Activated effector memory CD4-positive, alpha-beta T cell treated with anti-CD3 and anti-CD28 coated beads, Interleukin-2, amount 50 U/mL, for 16 hours (primary cell): Measurements from ENCODE around the gene LSM3.
"Not testable (repeated sequence)": the region's sequence is repeated elsewhere in the genome, so short reads cannot be mapped to it uniquely, and the experiment has no call there.

ENCODE experiments used
- DNase-seq: peaks from one replicate; pipeline ENCODE4 v3.0.0-alpha.2; 2020

LSM3 gene

GRCh38 chr3:14223595-14223994 lies 45.0 kb downstream of the LSM3 start:
- no peak for DNase-seq

GRCh38 chr3:14224895-14225294 lies 46.3 kb downstream of the LSM3 start:
- DNase-seq, result no peak

- DNase-seq, result no peak
These were observed 46.8 kb downstream of the LSM3 start for GRCh38 chr3:14225421-14225820.

GRCh38 chr3:14226351-14226750 lies 47.7 kb downstream of the LSM3 start:
- not testable (repeated sequence) for DNase-seq

- no peak for DNase-seq
These were observed 49.2 kb downstream of the LSM3 start for GRCh38 chr3:14227856-14228255.

GRCh38 chr3:14228681-14229470 lies 50.3 kb downstream of the LSM3 start:
- DNase-seq, result no peak

- not testable (repeated sequence) for DNase-seq
These were observed 51.1 kb downstream of the LSM3 start for GRCh38 chr3:14229695-14230094.

GRCh38 chr3:14230729-14231128 lies 52.1 kb downstream of the LSM3 start:
- no peak for DNase-seq

GRCh38 chr3:14231145-14231990 lies 52.8 kb downstream of the LSM3 start:
- no peak for DNase-seq

- DNase-seq, result no peak
These were observed 53.4 kb downstream of the LSM3 start for GRCh38 chr3:14231998-14232501.

GRCh38 chr3:14234251-14235002 lies 55.8 kb downstream of the LSM3 start:
- no peak for DNase-seq

- no peak for DNase-seq
These were observed 56.6 kb downstream of the LSM3 start for GRCh38 chr3:14235003-14235911.

- no peak for DNase-seq
These were observed 57.3 kb downstream of the LSM3 start for GRCh38 chr3:14235912-14236295.

GRCh38 chr3:14236902-14237301 lies 58.3 kb downstream of the LSM3 start:
- DNase-seq, result no peak

- DNase-seq, result no peak
These were observed 58.8 kb downstream of the LSM3 start for GRCh38 chr3:14237457-14237856.

- no peak for DNase-seq
These were observed 59.7 kb downstream of the LSM3 start for GRCh38 chr3:14238356-14238755.

- no peak for DNase-seq
These were observed 60.3 kb downstream of the LSM3 start for GRCh38 chr3:14238930-14239329.

- DNase-seq, result no peak
These were observed 61.3 kb downstream of the LSM3 start for GRCh38 chr3:14239940-14240339.

GRCh38 chr3:14240366-14240765 lies 61.7 kb downstream of the LSM3 start:
- no peak for DNase-seq

- DNase-seq, result no peak
These were observed 63.1 kb downstream of the LSM3 start for GRCh38 chr3:14241716-14242115.

GRCh38 chr3:14242490-14243311 lies 64.1 kb downstream of the LSM3 start:
- no peak for DNase-seq
